WTC11 (cell line): ENCODE results near the gene IGF2BP3. TPM values are rescaled to one million over a fixed set of nuclear protein-coding genes. Genes with fewer than 3 reads are reported as not detected.

ENCODE experiments used
- ARID4B ChIP-seq: sonication (generic); formaldehyde crosslinking; IDR thresholded peaks from 2 replicates; pipeline ENCODE4 v1.8.0; 2023; ENCODE audit warnings: missing genetic modification reagents, mild to moderate bottlenecking, borderline replicate concordance
- CBFB ChIP-seq: sonication (generic); formaldehyde crosslinking; IDR thresholded peaks from 2 replicates; pipeline ENCODE4 v1.8.1; 2022; ENCODE audit warnings: mild to moderate bottlenecking, low read depth, missing genetic modification reagents
- E2F5 ChIP-seq: sonication (generic); formaldehyde crosslinking; IDR thresholded peaks from 2 replicates; pipeline ENCODE4 v1.8.1; 2022; ENCODE audit warnings: mild to moderate bottlenecking, moderate library complexity, missing genetic modification reagents
- ELF4 ChIP-seq: sonication (generic); formaldehyde crosslinking; IDR thresholded peaks from 2 replicates; pipeline ENCODE4 v1.8.1; 2022; ENCODE audit warnings: low read depth, mild to moderate bottlenecking, moderate library complexity, missing genetic modification reagents
- ERG ChIP-seq: fragments of 250-450 bp; sonication (Bioruptor Pico); IDR thresholded peaks from 2 replicates; pipeline ENCODE4 v1.8.0; 2021; ENCODE audit warnings: mild to moderate bottlenecking
- FOXJ3 ChIP-seq: sonication (generic); formaldehyde crosslinking; IDR thresholded peaks from 2 replicates; pipeline ENCODE4 v1.9.0; 2021; ENCODE audit warnings: missing genetic modification reagents, mild to moderate bottlenecking, borderline replicate concordance
- GRHL2 ChIP-seq: fragments of 250-450 bp; sonication (Bioruptor Pico); IDR thresholded peaks from 2 replicates; pipeline ENCODE4 v1.8.0; 2022; ENCODE audit warnings: mild to moderate bottlenecking, moderate library complexity; ENCODE audit not compliant: insufficient replicate concordance, severe bottlenecking
- HMGXB4 ChIP-seq: sonication (generic); formaldehyde crosslinking; IDR thresholded peaks from 2 replicates; pipeline ENCODE4 v1.8.1; 2023; ENCODE audit warnings: mild to moderate bottlenecking, moderate library complexity, missing genetic modification reagents
- IRF1 ChIP-seq: sonication (generic); formaldehyde crosslinking; IDR thresholded peaks from 2 replicates; pipeline ENCODE4 v1.8.0; 2023; ENCODE audit warnings: missing genetic modification reagents
- JAZF1 ChIP-seq: fragments of 250-450 bp; sonication (Bioruptor Pico); IDR thresholded peaks from 2 replicates; pipeline ENCODE4 v1.9.0; 2021; ENCODE audit warnings: moderate library complexity, mild to moderate bottlenecking, inconsistent platforms
- JUN ChIP-seq: sonication (generic); formaldehyde crosslinking; IDR thresholded peaks from 2 replicates; pipeline ENCODE4 v1.8.0; 2023; ENCODE audit warnings: mild to moderate bottlenecking, missing genetic modification reagents
- NR1H2 ChIP-seq: sonication (generic); formaldehyde crosslinking; IDR thresholded peaks from 2 replicates; pipeline ENCODE4 v1.9.0; 2021; ENCODE audit warnings: mild to moderate bottlenecking, moderate library complexity, missing genetic modification reagents
- NR2C2 ChIP-seq: sonication (generic); formaldehyde crosslinking; IDR thresholded peaks from 2 replicates; pipeline ENCODE4 v1.8.0; 2022; ENCODE audit warnings: mild to moderate bottlenecking, missing genetic modification reagents
- RELA ChIP-seq: sonication (generic); formaldehyde crosslinking; IDR thresholded peaks from 2 replicates; pipeline ENCODE4 v1.8.1; 2022; ENCODE audit warnings: missing genetic modification reagents, mild to moderate bottlenecking, borderline replicate concordance
- SMAD3 ChIP-seq: sonication (generic); formaldehyde crosslinking; IDR thresholded peaks from 2 replicates; pipeline ENCODE4 v1.8.0; 2022; ENCODE audit warnings: missing genetic modification reagents, mild to moderate bottlenecking, borderline replicate concordance
- SP1 ChIP-seq: sonication (generic); formaldehyde crosslinking; conservative IDR thresholded peaks from 2 replicates; pipeline ENCODE4 v1.8.1; 2022; ENCODE audit warnings: missing genetic modification reagents
- TCF7 ChIP-seq: sonication (generic); formaldehyde crosslinking; IDR thresholded peaks from 2 replicates; pipeline ENCODE4 v1.8.0; 2022; ENCODE audit warnings: mild to moderate bottlenecking, low read depth, missing genetic modification reagents, moderate library complexity
- TEAD1 ChIP-seq: sonication (generic); formaldehyde crosslinking; IDR thresholded peaks from 2 replicates; pipeline ENCODE4 v1.8.0; 2022; ENCODE audit warnings: mild to moderate bottlenecking, missing genetic modification reagents
- TP53 ChIP-seq: sonication (generic); formaldehyde crosslinking; IDR thresholded peaks from 2 replicates; pipeline ENCODE4 v1.8.1; 2023; ENCODE audit warnings: mild to moderate bottlenecking, missing genetic modification reagents
- USF1 ChIP-seq: sonication (generic); formaldehyde crosslinking; IDR thresholded peaks from 2 replicates; pipeline ENCODE4 v1.8.0; 2022; ENCODE audit warnings: mild to moderate bottlenecking, missing genetic modification reagents
- ZNF219 ChIP-seq: sonication (generic); formaldehyde crosslinking; IDR thresholded peaks from 2 replicates; pipeline ENCODE4 v1.8.0; 2023; ENCODE audit warnings: missing genetic modification reagents, mild to moderate bottlenecking, borderline replicate concordance
- ZNF232 ChIP-seq: sonication (generic); formaldehyde crosslinking; IDR thresholded peaks from 2 replicates; pipeline ENCODE4 v1.8.0; 2022; ENCODE audit warnings: mild to moderate bottlenecking, missing genetic modification reagents
- ZNF423 ChIP-seq: fragments of 250-450 bp; sonication (Bioruptor Pico); IDR thresholded peaks from 2 replicates; pipeline ENCODE4 v2.1.2; 2022; ENCODE audit warnings: mild to moderate bottlenecking, moderate library complexity
- total RNA-seq: library from RNA; stranded (reverse); gene quantifications from 3 replicates; pipeline ENCODE4 v1.2.3, GENCODE V29; 2021
- TF ChIP-seq, protein P1 (sequence below): sonication (generic); formaldehyde crosslinking; IDR thresholded peaks from 2 replicates; pipeline ENCODE4 v1.8.1; 2023; ENCODE audit warnings: mild to moderate bottlenecking, missing genetic modification reagents, moderate library complexity
- TF ChIP-seq, protein P2 (sequence below): sonication (generic); formaldehyde crosslinking; conservative IDR thresholded peaks from 2 replicates; pipeline ENCODE4 v1.8.1; 2022; ENCODE audit warnings: mild to moderate bottlenecking, missing genetic modification reagents
- TF ChIP-seq, protein P3 (sequence below): fragments of 250-450 bp; sonication (Bioruptor Pico); IDR thresholded peaks from 2 replicates; pipeline ENCODE4 v1.9.0; 2021; ENCODE audit warnings: mild to moderate bottlenecking

The IGF2BP3 gene
- total RNA-seq, 1 experiment from 2014 or later, result 129 TPM

- TF ChIP-seq ERG (CRISPR knock-in tag), result no peak
- no peak for TF ChIP-seq CBFB (CRISPR knock-in tag)
- 0 out of 2 replicates have a peak, but pooled peaks have one; percentile 43 for TF ChIP-seq TCF7 (CRISPR knock-in tag)
- no peak for TF ChIP-seq GRHL2 (CRISPR knock-in tag)
- TF ChIP-seq, protein P1, sequence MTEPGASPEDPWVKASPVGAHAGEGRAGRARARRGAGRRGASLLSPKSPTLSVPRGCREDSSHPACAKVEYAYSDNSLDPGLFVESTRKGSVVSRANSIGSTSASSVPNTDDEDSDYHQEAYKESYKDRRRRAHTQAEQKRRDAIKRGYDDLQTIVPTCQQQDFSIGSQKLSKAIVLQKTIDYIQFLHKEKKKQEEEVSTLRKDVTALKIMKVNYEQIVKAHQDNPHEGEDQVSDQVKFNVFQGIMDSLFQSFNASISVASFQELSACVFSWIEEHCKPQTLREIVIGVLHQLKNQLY (CRISPR knock-in tag), result no peak
- TF ChIP-seq HMGXB4 (CRISPR knock-in tag), result peak; percentile 92; the same call in 1 of the 2 replicates
- no peak for TF ChIP-seq RELA (CRISPR knock-in tag)
- peak; percentile 76; the same call in 1 of the 2 replicates for TF ChIP-seq E2F5 (CRISPR knock-in tag)
- TF ChIP-seq ZNF232, result no peak; the same call in 1 of the 2 replicates
- TF ChIP-seq, protein P2, sequence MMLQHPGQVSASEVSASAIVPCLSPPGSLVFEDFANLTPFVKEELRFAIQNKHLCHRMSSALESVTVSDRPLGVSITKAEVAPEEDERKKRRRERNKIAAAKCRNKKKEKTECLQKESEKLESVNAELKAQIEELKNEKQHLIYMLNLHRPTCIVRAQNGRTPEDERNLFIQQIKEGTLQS (CRISPR knock-in tag), result no peak
- TF ChIP-seq TP53 (CRISPR knock-in tag), result no peak
- no peak for TF ChIP-seq FOXJ3 (CRISPR knock-in tag)
- TF ChIP-seq ELF4 (CRISPR knock-in tag), result 0 out of 2 replicates have a peak, but pooled peaks have one; percentile 62
- TF ChIP-seq ARID4B (CRISPR knock-in tag), result no peak; the same call in 1 of the 2 replicates
- TF ChIP-seq ZNF219 (CRISPR knock-in tag), result no peak
- TF ChIP-seq ZNF423 (CRISPR knock-in tag), result no peak
- peak; percentile 82; the same call in 1 of the 2 replicates for TF ChIP-seq TEAD1
- no peak for TF ChIP-seq JUN (CRISPR knock-in tag)
- no peak for TF ChIP-seq JAZF1 (CRISPR knock-in tag)
- peak; percentile 84 for TF ChIP-seq NR2C2 (CRISPR knock-in tag)
- TF ChIP-seq, protein P3, sequence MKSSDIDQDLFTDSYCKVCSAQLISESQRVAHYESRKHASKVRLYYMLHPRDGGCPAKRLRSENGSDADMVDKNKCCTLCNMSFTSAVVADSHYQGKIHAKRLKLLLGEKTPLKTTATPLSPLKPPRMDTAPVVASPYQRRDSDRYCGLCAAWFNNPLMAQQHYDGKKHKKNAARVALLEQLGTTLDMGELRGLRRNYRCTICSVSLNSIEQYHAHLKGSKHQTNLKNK (CRISPR knock-in tag), result no peak
- peak; percentile 97 for TF ChIP-seq SP1 (CRISPR knock-in tag)
- TF ChIP-seq NR1H2, result no peak
- no peak for TF ChIP-seq IRF1
- peak; percentile 27; the same call in 1 of the 2 replicates for TF ChIP-seq USF1 (CRISPR knock-in tag)
- no peak; the same call in 1 of the 2 replicates for TF ChIP-seq SMAD3 (CRISPR knock-in tag)
Observed at GRCh38 chr7:23298885-23299769, 171.2 kb downstream of the IGF2BP3 start, which contains the start of gene MALSU1 (continued).
